ENCODE results near the gene CAMK2G.

CAMK2G gene

GRCh38 chr10:73874267-73875138 is at the start of gene CAMK2G:
CAMK2G (minus strand) TSS chr10:73874555; CDS start chr10:73874461, 94 bp downstream.
- TF ChIP-seq FOXM1 (IDR thresholded peaks at IDR 0.05; ENCODE audit: borderline replicate concordance, low read depth): no peak
- TF ChIP-seq MAX (IDR thresholded peaks at IDR 0.05): peak; percentile 83
- TF ChIP-seq, protein P1, sequence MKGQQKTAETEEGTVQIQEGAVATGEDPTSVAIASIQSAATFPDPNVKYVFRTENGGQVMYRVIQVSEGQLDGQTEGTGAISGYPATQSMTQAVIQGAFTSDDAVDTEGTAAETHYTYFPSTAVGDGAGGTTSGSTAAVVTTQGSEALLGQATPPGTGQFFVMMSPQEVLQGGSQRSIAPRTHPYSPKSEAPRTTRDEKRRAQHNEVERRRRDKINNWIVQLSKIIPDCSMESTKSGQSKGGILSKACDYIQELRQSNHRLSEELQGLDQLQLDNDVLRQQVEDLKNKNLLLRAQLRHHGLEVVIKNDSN (IDR thresholded peaks at IDR 0.05): no peak
- TF ChIP-seq REST (IDR thresholded peaks at IDR 0.05; ENCODE audit: low read depth): no peak
- TF ChIP-seq TCF12 (IDR thresholded peaks at IDR 0.05; ENCODE audit: low read depth): peak; percentile 19; the same call in 1 of the 2 replicates
- peak; percentile 99 for TF ChIP-seq CEBPB (IDR thresholded peaks at IDR 0.05)
- TF ChIP-seq RAD21 (IDR thresholded peaks at IDR 0.05; ENCODE audit: low read depth): no peak
- TF ChIP-seq TEAD4 (IDR thresholded peaks at IDR 0.05): 0 out of 2 replicates have a peak, but pooled peaks have one; percentile 16
- peak; percentile 62; the same call in 1 of the 2 replicates for TF ChIP-seq TAF1 (IDR thresholded peaks at IDR 0.05; ENCODE audit: low read depth)
- TF ChIP-seq YY1 (IDR thresholded peaks at IDR 0.05; ENCODE audit: low read depth): peak; percentile 68
- peak; percentile 18; the same call in 1 of the 2 replicates for TF ChIP-seq EGR1 (IDR thresholded peaks at IDR 0.05)
- TF ChIP-seq ZBTB7A (IDR thresholded peaks at IDR 0.05; ENCODE audit: low read depth): peak; percentile 98

DNA sequence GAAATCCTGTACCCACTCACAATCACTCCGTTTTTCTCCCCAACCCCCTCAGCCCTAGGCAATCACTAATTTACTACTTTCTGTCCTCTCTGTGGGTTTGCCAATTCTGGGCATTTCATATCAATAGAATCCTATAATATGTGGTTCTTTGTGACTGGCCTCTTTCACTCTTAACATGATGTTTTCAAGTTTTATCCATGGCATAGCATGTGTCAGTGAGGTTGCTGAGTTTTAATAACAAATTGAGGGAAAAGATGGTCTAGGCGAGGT is 48.4 kb upstream of the CAMK2G start:
- TF ChIP-seq TEAD4 (IDR thresholded peaks at IDR 0.05): no peak
- TF ChIP-seq RAD21 (IDR thresholded peaks at IDR 0.05; ENCODE audit: low read depth): no peak
- TF ChIP-seq FOXM1 (IDR thresholded peaks at IDR 0.05; ENCODE audit: borderline replicate concordance, low read depth): no peak
- TF ChIP-seq TAF1 (IDR thresholded peaks at IDR 0.05; ENCODE audit: low read depth): no peak
- no peak for TF ChIP-seq MAX (IDR thresholded peaks at IDR 0.05)
- TF ChIP-seq YY1 (IDR thresholded peaks at IDR 0.05; ENCODE audit: low read depth): no peak
- no peak for TF ChIP-seq CREB1 (IDR thresholded peaks at IDR 0.05; ENCODE audit: low read depth)
- no peak for TF ChIP-seq EGR1 (IDR thresholded peaks at IDR 0.05)
- TF ChIP-seq, protein P1 (IDR thresholded peaks at IDR 0.05): no peak
- TF ChIP-seq CEBPB (IDR thresholded peaks at IDR 0.05): no peak
- no peak for TF ChIP-seq TCF12 (IDR thresholded peaks at IDR 0.05; ENCODE audit: low read depth)
- TF ChIP-seq ZBTB7A (IDR thresholded peaks at IDR 0.05; ENCODE audit: low read depth): no peak
- TF ChIP-seq NFIC (IDR thresholded peaks at IDR 0.05): no peak
- no peak for TF ChIP-seq REST (IDR thresholded peaks at IDR 0.05; ENCODE audit: low read depth)
- TF ChIP-seq EP300 (IDR thresholded peaks at IDR 0.05; ENCODE audit: borderline replicate concordance): no peak

- TF ChIP-seq EGR1 (IDR thresholded peaks at IDR 0.05) (no peak), ZBTB7A (IDR thresholded peaks at IDR 0.05; ENCODE audit: low read depth) (no peak), MAX (IDR thresholded peaks at IDR 0.05) (no peak), YY1 (IDR thresholded peaks at IDR 0.05; ENCODE audit: low read depth) (no peak), CREB1 (IDR thresholded peaks at IDR 0.05; ENCODE audit: low read depth) (no peak), RAD21 (IDR thresholded peaks at IDR 0.05; ENCODE audit: low read depth) (no peak), EP300 (IDR thresholded peaks at IDR 0.05; ENCODE audit: borderline replicate concordance) (no peak), REST (IDR thresholded peaks at IDR 0.05; ENCODE audit: low read depth) (no peak), NFIC (IDR thresholded peaks at IDR 0.05) (no peak), TAF1 (IDR thresholded peaks at IDR 0.05; ENCODE audit: low read depth) (no peak), CEBPB (IDR thresholded peaks at IDR 0.05) (no peak), TEAD4 (IDR thresholded peaks at IDR 0.05) (no peak), TCF12 (IDR thresholded peaks at IDR 0.05; ENCODE audit: low read depth) (no peak), FOXM1 (IDR thresholded peaks at IDR 0.05; ENCODE audit: borderline replicate concordance, low read depth) (no peak)
- TF ChIP-seq, protein P1 (IDR thresholded peaks at IDR 0.05): no peak
These were observed 47.9 kb upstream of the CAMK2G start for GRCh38 chr10:73922007-73922863.
